Stimulated activated CD8-positive, alpha-beta memory T cell treated with anti-CD3 and anti-CD28 coated beads, Interleukin-12 subunit alpha, Interleukin-12 subunit beta, amount 100 ng/mL, for 24 hours (primary cell): Measurements from ENCODE around the gene NIM1K.
"Not testable (repeated sequence)": the region's sequence is repeated elsewhere in the genome, so short reads cannot be mapped to it uniquely, and the experiment has no call there.

Experiments
- DNase-seq: peaks from one replicate; pipeline ENCODE4 v3.0.0-alpha.2; 2020; ENCODE audit errors: extremely low read depth

Gene NIM1K

DNA sequence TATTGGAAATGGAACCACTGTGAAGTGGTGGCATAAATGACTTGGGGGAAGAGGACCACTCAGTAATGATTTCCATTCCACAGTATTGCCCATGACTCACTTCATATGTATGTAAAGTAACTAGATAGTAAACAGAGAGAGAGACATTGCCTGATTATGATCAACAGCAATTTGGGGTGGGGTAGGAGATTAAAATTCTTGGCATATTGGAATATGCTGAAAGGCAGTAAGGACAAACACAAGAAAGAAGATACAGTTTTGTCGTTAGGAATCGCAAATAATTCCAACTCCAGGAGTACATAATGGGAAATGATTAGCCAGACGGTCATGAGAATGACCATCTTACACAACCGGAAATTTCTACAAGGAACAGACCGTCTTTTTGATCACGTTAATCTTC, 122.7 kb downstream of the NIM1K start:
- DNase-seq = no peak

DNA sequence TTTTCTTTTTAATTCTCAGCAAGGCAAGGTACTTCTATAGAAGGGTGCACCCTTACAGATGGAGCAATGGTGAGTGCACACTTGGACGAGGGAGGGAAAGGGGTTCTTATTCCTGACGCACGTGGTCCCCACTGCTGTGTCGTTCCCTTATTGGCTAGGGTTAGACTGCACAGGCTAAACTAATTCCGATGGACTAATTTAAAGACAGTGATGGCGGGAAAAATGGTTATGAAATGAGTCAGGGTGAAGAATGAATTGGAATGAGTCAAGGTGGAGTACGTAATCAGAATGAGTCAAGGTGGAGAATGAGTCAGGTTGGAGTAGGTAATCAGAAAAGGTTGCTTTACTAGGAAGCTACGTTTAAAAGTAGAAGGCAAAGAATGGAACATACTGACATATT, 123.2 kb downstream of the NIM1K start:
- no peak for DNase-seq

DNA sequence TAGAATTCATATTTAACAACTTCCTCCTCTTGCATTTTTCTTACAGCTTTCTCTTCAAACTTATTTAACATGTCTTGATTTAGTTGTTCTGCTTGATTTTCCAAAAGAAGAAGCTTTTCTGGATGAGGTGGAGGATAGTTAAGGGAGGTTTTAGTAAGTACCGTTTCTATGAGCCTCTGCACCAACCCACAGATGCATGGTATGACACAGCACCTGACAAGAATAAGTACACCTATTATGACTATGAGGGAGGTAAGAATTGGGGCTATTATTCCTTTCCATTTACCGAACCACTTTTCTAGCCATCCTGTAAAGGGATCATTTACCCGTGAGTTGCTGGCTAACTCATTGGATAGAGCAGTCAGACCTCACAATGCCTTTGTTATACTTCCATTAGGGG, 123.7 kb downstream of the NIM1K start:
- DNase-seq = no peak

DNA sequence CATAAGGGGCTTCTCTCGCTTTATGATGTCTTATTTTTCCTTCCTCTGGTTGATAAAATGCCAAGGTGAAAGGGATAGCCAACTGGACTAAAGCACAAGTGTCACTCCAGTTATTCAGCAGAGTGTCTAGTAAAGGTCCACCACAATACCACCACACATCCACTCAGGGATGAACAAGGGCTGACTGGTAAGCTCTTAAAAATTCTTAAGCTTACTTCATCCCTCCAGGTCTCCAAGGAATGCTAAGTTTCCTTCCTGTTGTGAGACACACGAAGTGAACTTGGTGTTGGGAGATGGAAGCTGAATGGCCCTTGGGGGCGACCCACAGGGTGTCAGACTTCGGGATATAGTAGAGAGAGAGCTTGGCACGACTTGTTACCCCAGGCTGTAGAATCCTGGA, 124.4 kb downstream of the NIM1K start:
- no peak for DNase-seq

DNA sequence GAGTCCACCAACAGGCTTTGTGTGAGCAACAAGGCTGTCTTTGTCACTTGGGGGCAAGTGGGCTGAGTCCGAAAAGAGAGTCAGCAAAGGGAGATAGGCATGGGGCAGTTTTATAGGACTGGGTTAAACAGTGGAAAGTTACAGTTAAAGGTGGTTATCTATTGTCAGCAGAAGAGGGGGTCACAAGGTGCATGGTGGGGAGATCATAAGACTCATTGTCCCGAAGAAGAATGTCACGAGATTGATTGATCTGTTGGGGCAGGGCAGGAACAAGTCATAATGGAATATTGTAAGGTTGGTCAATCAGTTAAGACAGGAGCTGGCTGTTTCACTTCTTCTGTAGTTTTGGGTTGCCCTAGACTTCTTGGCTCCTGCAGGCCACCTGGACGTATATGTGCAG, 128.8 kb downstream of the NIM1K start:
- DNase-seq = no peak

DNA sequence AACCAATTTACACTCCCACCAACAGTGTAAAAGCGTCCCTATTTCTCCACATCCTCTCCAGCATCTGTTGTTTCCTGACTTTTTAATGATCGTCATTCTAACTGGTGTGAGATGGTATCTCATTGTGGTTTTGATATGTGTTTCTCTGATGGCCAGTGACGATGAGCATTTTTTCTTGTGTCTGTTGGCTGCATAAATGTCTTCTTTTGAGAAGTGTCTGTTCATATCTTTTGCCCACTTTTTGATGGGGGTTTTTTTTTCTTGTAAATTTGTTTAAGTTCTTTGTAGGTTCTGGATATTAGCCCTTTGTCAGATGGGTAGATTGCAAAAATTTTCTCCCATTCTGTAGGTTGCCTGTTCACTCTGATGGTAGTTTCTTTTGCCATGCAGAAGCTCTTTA, 131.5 kb downstream of the NIM1K start:
- DNase-seq = not testable (repeated sequence)

DNA sequence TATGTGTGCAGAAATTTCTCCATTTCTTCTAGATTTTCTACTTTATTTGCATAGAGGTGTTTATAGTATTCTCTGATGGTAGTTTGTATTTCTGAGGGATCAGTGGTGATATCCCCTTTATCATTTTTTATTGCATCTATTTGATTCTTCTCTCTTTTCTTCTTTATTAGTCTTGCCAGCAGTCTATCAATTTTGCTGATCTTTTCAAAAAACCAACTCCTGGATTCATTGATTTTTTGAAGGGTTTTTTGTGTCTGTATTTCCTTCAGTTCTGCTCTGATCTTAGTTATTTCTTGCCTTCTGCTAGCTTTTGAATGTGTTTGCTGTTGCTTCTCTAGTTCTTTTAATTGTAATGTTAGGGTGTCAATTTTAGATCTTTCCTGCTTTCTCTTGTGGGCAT, 133.6 kb downstream of the NIM1K start:
- not testable (repeated sequence) for DNase-seq
